PC-3 (cell line): ENCODE data around the gene CD6. TPM values are rescaled to one million over a fixed set of nuclear protein-coding genes. Genes with fewer than 3 reads are reported as not detected.

Experiments used
- ATAC-seq: fragments of 200-7000 bp; cut with Tn5 transposase; 2 replicates; pipeline ENCODE4 v1.9.1; 2020; ENCODE audit warnings: mild to moderate bottlenecking, moderate library complexity
- BruUV-seq: library from RNA; stranded (reverse); fragments of 400-500 nt; replicated peaks from 2 replicates; lab custom pipeline; 2021; lab: Mats Ljungman, UMichigan
- CTCF ChIA-PET: fragments of 300-600 bp; sonication (Branson Sonifier 250); formaldehyde crosslinking; loops from one replicate; lab custom pipeline; 2022; ENCODE audit warnings: antibody characterized with exemption; lab: Charles Lee
- POLR2A ChIA-PET: fragments of 300-600 bp; sonication (Branson Sonifier 250); formaldehyde crosslinking; loops from one replicate; lab custom pipeline; 2022; ENCODE audit warnings: antibody characterized with exemption; ENCODE audit not compliant: unreplicated experiment; lab: Charles Lee
- DNase-seq: peaks from one replicate; pipeline ENCODE4 v3.0.0-alpha.2; 2015
- H2AFZ ChIP-seq: fragments of 300-600 bp; sonication (generic); 2 replicates; pipeline ENCODE4 v1.6.0; 2016; ENCODE audit warnings: antibody characterized with exemption, low read length
- H3F3A ChIP-seq: fragments of 300-600 bp; sonication (generic); one replicate; pipeline ENCODE4 v1.6.0; 2017; ENCODE audit warnings: antibody characterized with exemption, low read length, control low read depth, mild to moderate bottlenecking; ENCODE audit not compliant: unreplicated experiment
- H3K27ac ChIP-seq: fragments of 300-600 bp; sonication (generic); 2 replicates; pipeline ENCODE4 v1.5.1; 2016; ENCODE audit warnings: mild to moderate bottlenecking, low read length
- H3K27me3 ChIP-seq: fragments of 300-600 bp; sonication (generic); 2 replicates; pipeline ENCODE4 v1.6.1; 2016; ENCODE audit warnings: low read length, mixed read lengths
- H3K36me3 ChIP-seq: fragments of 300-600 bp; sonication (generic); 2 replicates; pipeline ENCODE4 v1.6.1; 2016; ENCODE audit warnings: low read depth, mixed run types, low read length, mixed read lengths
- H3K4me1 ChIP-seq: fragments of 300-600 bp; sonication (generic); 2 replicates; pipeline ENCODE4 v1.5.1; 2016; ENCODE audit warnings: low read length; ENCODE audit not compliant: insufficient read depth
- H3K4me2 ChIP-seq: fragments of 300-600 bp; sonication (generic); 2 replicates; pipeline ENCODE4 v1.6.0; 2016; ENCODE audit warnings: low read length
- H3K4me3 ChIP-seq: fragments of 300-600 bp; sonication (generic); 2 replicates; pipeline ENCODE4 v1.5.1; 2016; ENCODE audit warnings: mild to moderate bottlenecking, low read length, mixed read lengths
- H3K79me2 ChIP-seq: fragments of 300-600 bp; sonication (generic); 2 replicates; pipeline ENCODE4 v1.6.1; 2017; ENCODE audit warnings: low read length, mixed read lengths
- H3K9ac ChIP-seq: fragments of 300-600 bp; sonication (generic); 2 replicates; pipeline ENCODE4 v1.6.0; 2016; ENCODE audit warnings: mild to moderate bottlenecking, low read length
- H3K9me2 ChIP-seq: fragments of 300-600 bp; sonication (generic); replicated peaks from 2 replicates; pipeline ENCODE4 v1.6.1; 2016; ENCODE audit warnings: mixed run types, low read length, mixed read lengths
- H3K9me3 ChIP-seq: fragments of 300-600 bp; sonication (generic); 2 replicates; pipeline ENCODE4 v1.6.1; 2016; ENCODE audit warnings: low read length, mixed read lengths
- H4K20me1 ChIP-seq: fragments of 300-600 bp; sonication (generic); 2 replicates; pipeline ENCODE4 v1.6.1; 2016; ENCODE audit warnings: low read length, mixed read lengths
- EZH2 ChIP-seq: fragments of 300-600 bp; sonication (generic); IDR thresholded peaks from one replicate; pipeline ENCODE4 v1.6.1; 2017; ENCODE audit warnings: antibody characterized with exemption, mild to moderate bottlenecking, low read length; ENCODE audit not compliant: unreplicated experiment
- EZH2phosphoT487 ChIP-seq: fragments of 300-600 bp; sonication (generic); IDR thresholded peaks from 2 replicates; pipeline ENCODE4 v1.6.1; 2018; ENCODE audit warnings: mild to moderate bottlenecking, antibody characterized with exemption, low read length, borderline replicate concordance
- intact Hi-C: fragments of 100-400 bp; cut with micrococcal nuclease; formaldehyde crosslinking; loops from 2 replicates; pipeline ENCODE4 v1.9.0; 2023
- total RNA-seq: library from RNA; depleted of rRNA; stranded (reverse); fragments of >200 nt; gene quantifications from 2 replicates; pipeline ENCODE4 v1.2.3, GENCODE V29; 2014
- TF ChIP-seq, protein P1 (sequence below): fragments of 300-600 bp; sonication (generic); conservative IDR thresholded peaks from 2 replicates; pipeline ENCODE4 v1.5.1; 2017; ENCODE audit warnings: antibody characterized with exemption, low read depth, mild to moderate bottlenecking, low read length

Gene CD6
- total RNA-seq, 1 experiment from 2014 or later: not detected

DNA sequence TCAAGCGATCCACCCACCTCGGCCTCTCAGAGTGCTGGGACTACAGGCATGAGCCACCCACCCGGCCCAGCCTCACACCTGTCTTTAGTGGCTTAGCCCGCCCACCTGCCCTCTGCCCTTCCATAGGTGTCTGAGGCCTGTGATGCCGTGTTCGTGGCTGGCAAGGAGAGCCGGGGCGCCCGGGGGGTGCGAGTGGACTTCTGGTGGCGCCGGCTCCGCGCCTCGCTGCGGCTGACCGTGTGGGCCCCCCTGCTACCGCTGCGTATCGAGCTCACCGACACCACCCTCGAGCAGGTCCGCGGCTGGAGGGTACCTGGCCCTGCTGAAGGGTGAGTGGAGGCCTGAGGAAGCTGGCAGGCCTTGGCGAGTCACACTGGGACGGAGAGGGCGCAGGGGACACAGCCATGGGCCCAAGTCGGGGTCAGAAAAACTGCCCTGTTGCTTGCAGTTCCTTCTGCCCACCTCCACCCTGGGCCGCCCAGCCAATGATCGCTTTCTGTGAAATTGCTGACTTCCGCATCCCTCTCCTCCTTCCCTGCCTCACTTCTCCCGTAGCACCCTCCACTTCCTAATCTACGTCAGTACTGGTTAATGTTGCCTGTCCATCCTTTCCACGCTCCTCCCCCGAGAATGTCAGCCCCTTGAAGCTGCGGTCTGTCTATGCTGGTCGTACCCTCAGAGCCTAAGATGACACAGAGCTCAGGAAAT lies 37.9 kb upstream of the CD6 start:
- no peaks in the 10 kb centered on the region for H3F3A ChIP-seq
- intact Hi-C loops: no loop called here
- TF ChIP-seq, protein P1, sequence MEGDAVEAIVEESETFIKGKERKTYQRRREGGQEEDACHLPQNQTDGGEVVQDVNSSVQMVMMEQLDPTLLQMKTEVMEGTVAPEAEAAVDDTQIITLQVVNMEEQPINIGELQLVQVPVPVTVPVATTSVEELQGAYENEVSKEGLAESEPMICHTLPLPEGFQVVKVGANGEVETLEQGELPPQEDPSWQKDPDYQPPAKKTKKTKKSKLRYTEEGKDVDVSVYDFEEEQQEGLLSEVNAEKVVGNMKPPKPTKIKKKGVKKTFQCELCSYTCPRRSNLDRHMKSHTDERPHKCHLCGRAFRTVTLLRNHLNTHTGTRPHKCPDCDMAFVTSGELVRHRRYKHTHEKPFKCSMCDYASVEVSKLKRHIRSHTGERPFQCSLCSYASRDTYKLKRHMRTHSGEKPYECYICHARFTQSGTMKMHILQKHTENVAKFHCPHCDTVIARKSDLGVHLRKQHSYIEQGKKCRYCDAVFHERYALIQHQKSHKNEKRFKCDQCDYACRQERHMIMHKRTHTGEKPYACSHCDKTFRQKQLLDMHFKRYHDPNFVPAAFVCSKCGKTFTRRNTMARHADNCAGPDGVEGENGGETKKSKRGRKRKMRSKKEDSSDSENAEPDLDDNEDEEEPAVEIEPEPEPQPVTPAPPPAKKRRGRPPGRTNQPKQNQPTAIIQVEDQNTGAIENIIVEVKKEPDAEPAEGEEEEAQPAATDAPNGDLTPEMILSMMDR: no peak
- TF ChIP-seq EZH2: no peak
- no peak for TF ChIP-seq EZH2phosphoT487
- no peak overlapping the region for H3K27ac ChIP-seq
- DNase-seq: no peak
- H3K79me2 ChIP-seq: no peaks in the 10 kb centered on the region
- no TSS peak for BruUV-seq
- ChIA-PET POLR2A (no interaction called here), CTCF (no interaction called here)
- no peaks in the 10 kb centered on the region for H4K20me1 ChIP-seq
- no peak overlapping the region for H2AFZ ChIP-seq
- ATAC-seq: no peak
- no peaks in the 10 kb centered on the region for H3K9me3 ChIP-seq
- no peaks in the 10 kb centered on the region for H3K9me2 ChIP-seq
- no peak overlapping the region for H3K4me3 ChIP-seq
- no peaks in the 10 kb centered on the region for H3K27me3 ChIP-seq
- H3K36me3 ChIP-seq: peaks cover 11% of the 10 kb centered on the region; the same call in 1 of the 2 replicates
- no peaks in the 10 kb centered on the region for H3K4me1 ChIP-seq
- H3K4me2 ChIP-seq: no peak overlapping the region
- no peak overlapping the region for H3K9ac ChIP-seq

DNA sequence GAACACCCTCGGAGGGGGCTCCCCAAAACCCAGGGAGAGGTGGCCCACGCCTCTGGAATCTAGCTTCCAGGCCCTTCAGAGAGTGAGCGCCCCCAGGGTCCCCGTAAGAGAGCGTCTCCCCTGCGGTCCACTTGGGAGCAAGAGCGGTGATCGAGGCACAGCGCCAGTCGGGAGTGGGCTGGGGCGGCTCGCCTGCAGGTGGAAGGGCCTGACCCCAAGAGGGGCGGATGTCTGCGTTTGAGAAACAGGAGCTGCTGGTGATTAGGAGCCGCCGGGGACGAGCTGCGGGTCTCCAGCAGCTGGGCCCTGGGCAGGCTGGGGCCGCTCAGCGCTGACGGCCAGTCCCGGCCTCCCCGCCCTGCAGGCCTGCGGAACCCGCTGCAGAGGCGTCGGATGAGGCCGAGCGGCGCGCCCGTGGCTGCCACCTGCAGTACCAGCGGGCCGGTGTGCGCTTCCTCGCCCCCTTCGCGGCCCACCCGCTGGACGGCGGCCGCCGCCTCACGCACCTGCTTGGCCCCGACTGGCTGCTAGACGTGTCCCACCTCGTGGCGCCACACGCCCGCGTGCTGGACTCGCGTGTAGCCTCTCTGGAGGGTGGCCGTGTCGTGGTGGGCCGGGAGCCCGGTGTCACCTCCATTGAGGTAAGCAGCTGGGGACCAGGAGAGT lies 37.2 kb upstream of the CD6 start:
- H3K9me2 ChIP-seq: no peaks in the 10 kb centered on the region
- ATAC-seq: no peak
- no peak for DNase-seq
- no peak overlapping the region for H3K9ac ChIP-seq
- POLR2A ChIA-PET: no interaction called here
- BruUV-seq: no TSS peak
- no peaks in the 10 kb centered on the region for H4K20me1 ChIP-seq
- H3K9me3 ChIP-seq: no peaks in the 10 kb centered on the region
- H3K4me3 ChIP-seq: no peak overlapping the region
- H3K36me3 ChIP-seq: peaks cover 11% of the 10 kb centered on the region; the same call in 1 of the 2 replicates
- H3F3A ChIP-seq: no peaks in the 10 kb centered on the region
- TF ChIP-seq, protein P1: no peak
- TF ChIP-seq EZH2phosphoT487: no peak
- no peak for TF ChIP-seq EZH2
- no peak overlapping the region for H3K27ac ChIP-seq
- no peaks in the 10 kb centered on the region for H3K79me2 ChIP-seq
- intact Hi-C loops: no loop called here
- H3K4me1 ChIP-seq: no peaks in the 10 kb centered on the region
- CTCF ChIA-PET: no interaction called here
- H2AFZ ChIP-seq: no peak overlapping the region
- no peak overlapping the region for H3K4me2 ChIP-seq
- H3K27me3 ChIP-seq: no peaks in the 10 kb centered on the region
